Fibroblast of lung (primary cell): Measurements from ENCODE around the gene CSH2. TPM values are rescaled to one million over a fixed set of nuclear protein-coding genes. Genes with fewer than 3 reads are reported as not detected.
"Not testable (repeated sequence)": the region's sequence is repeated elsewhere in the genome, so short reads cannot be mapped to it uniquely, and the experiment has no call there.

Experiments used
- DNase-seq, 2 donors: peaks; one replicate each; pipeline versions ENCODE4 v3.0.0 to v3.0.0-alpha.2; 2010; ENCODE audit warnings: low read depth in 2 of 2
- H2AFZ ChIP-seq: 2 replicates; pipeline ENCODE4 v1.5.1; 2012; ENCODE audit warnings: low read length, control low read depth, inconsistent platforms
- H3K27ac ChIP-seq: 2 replicates; pipeline ENCODE4 v1.5.1; 2011; ENCODE audit warnings: low read length, control low read depth; ENCODE audit not compliant: insufficient read depth
- H3K27me3 ChIP-seq: 2 replicates; pipeline ENCODE4 v1.5.1; 2011; ENCODE audit warnings: mild to moderate bottlenecking, low read length; ENCODE audit not compliant: control insufficient read depth, insufficient read depth
- H3K36me3 ChIP-seq: 2 replicates; pipeline ENCODE4 v1.5.1; 2011; ENCODE audit warnings: low read length; ENCODE audit not compliant: control insufficient read depth, insufficient read depth
- H3K4me1 ChIP-seq: 2 replicates; pipeline ENCODE4 v1.5.1; 2011; ENCODE audit warnings: low read length; ENCODE audit not compliant: control insufficient read depth, insufficient read depth; ENCODE audit errors: extremely low read depth
- H3K4me2 ChIP-seq: 2 replicates; pipeline ENCODE4 v1.5.1; 2011; ENCODE audit warnings: low read length, control low read depth; ENCODE audit not compliant: insufficient read depth; ENCODE audit errors: extremely low read depth
- H3K4me3 ChIP-seq, 4 experiments: fragments of 200-600 bp in 1 of 4; sonication (generic) in 1 of 4; replicated peaks in 1 of 4; 2 replicates each; pipeline ENCODE4 v1.5.1; 2011 to 2016; ENCODE audit warnings: low read length in 4 of 4, low read depth in 3 of 4, mild to moderate bottlenecking in 3 of 4, control low read depth in 2 of 4, inconsistent platforms in 1 of 4, mixed read lengths in 1 of 4; ENCODE audit not compliant: insufficient read depth in 1 of 4; ENCODE audit errors: control extremely low read depth in 1 of 4
- H3K79me2 ChIP-seq: 2 replicates; pipeline ENCODE4 v1.5.1; 2012; ENCODE audit warnings: mild to moderate bottlenecking, low read length, inconsistent platforms; ENCODE audit not compliant: control insufficient read depth, insufficient read depth
- H3K9ac ChIP-seq: 2 replicates; pipeline ENCODE4 v1.5.1; 2011; ENCODE audit warnings: mild to moderate bottlenecking, low read length, control low read depth; ENCODE audit not compliant: insufficient read depth
- H3K9me3 ChIP-seq: 2 replicates; pipeline ENCODE4 v1.5.1; 2012; ENCODE audit warnings: low read depth, low read length; ENCODE audit not compliant: control insufficient read depth, insufficient read depth
- H4K20me1 ChIP-seq: 2 replicates; pipeline ENCODE4 v1.5.1; 2011; ENCODE audit warnings: low read length; ENCODE audit not compliant: control insufficient read depth, insufficient read depth; ENCODE audit errors: extremely low read depth
- CTCF ChIP-seq, 2 donors: IDR thresholded peaks in 1 of 2; conservative IDR thresholded peaks in 1 of 2; 1 replicate in 1 of 2; 2 replicates in 1 of 2; pipeline ENCODE4 v1.5.1; 2011 to 2012; ENCODE audit warnings: low read length in 2 of 2, control low read depth in 1 of 2, inconsistent platforms in 1 of 2, low read depth in 1 of 2, mild to moderate bottlenecking in 1 of 2
- EZH2 ChIP-seq: IDR thresholded peaks from 2 replicates; pipeline ENCODE4 v1.5.1; 2012; ENCODE audit warnings: low read length, control low read depth, mild to moderate bottlenecking; ENCODE audit errors: missing control alignments
- polyA plus RNA-seq, 2 donors: library from polyadenylated mRNA; depleted of rRNA in 1 of 2; stranded (reverse) in 1 of 2; unstranded in 1 of 2; fragments of >200 nt; gene quantifications; 2 replicates each; pipeline ENCODE4 v1.2.1, GENCODE V29; 2011 to 2012; ENCODE audit warnings: missing spikeins in 1 of 2
- total RNA-seq: library from RNA; depleted of rRNA; stranded (reverse); fragments of >200 nt; gene quantifications from 2 replicates; pipeline ENCODE4 v1.2.1, GENCODE V29; 2014

Gene CSH2
- total and polyA plus RNA-seq, 2 donors (not counting 1 experiment from before 2014, with no cell fraction given) = not detected

GRCh38 chr17:63869491-63870291 is 3.8 kb downstream of the CSH2 start:
- H3K4me2 ChIP-seq, H3K27ac ChIP-seq, H3K36me3 ChIP-seq, H3K4me1 ChIP-seq, H3K9ac ChIP-seq, H3K27me3 ChIP-seq, H2AFZ ChIP-seq, H3K4me3 ChIP-seq, H4K20me1 ChIP-seq, H3K79me2 ChIP-seq, H3K9me3 ChIP-seq: not testable (repeated sequence)
- TF ChIP-seq CTCF (conservative IDR thresholded peaks at IDR 0.05 in 1 of 2, IDR thresholded peaks at IDR 0.05 in 1 of 2; ENCODE audit: low read depth in 1 of 2, low read length in 2 of 2) = peak in 1 of 2 donors; percentile 8
- DNase-seq = peak in 1 of 2 donors; percentile 50

DNA sequence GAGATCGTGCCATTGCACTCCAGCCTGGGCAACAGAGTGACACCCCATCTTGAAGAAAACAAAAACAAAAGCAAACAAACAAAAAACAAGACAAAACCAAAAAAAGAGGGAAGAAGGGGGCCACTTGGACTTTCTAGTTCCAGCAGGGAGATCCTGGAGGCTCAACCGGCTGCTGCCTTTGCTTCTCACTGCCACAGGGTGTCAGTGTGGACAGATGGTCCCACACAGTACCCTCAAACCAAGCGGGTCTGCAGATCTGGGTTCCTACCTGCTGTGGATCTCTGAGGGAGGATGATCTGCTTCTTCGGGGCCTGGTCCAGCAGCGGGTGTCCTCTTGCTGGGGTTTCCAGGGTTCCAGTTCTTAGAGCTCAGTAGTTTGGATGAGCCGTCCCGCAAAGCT is 6.9 kb downstream of the CSH2 start:
- H3K9ac ChIP-seq, H3K4me1 ChIP-seq, H3K79me2 ChIP-seq, H3K36me3 ChIP-seq, H3K4me3 ChIP-seq, H3K27me3 ChIP-seq, H2AFZ ChIP-seq, H3K27ac ChIP-seq, H4K20me1 ChIP-seq, H3K9me3 ChIP-seq, DNase-seq, H3K4me2 ChIP-seq: not testable (repeated sequence)
- TF ChIP-seq CTCF (conservative IDR thresholded peaks at IDR 0.05 in 1 of 2, IDR thresholded peaks at IDR 0.05 in 1 of 2; ENCODE audit: low read depth in 1 of 2, low read length in 2 of 2) = peak; percentile 2 to 29

DNA sequence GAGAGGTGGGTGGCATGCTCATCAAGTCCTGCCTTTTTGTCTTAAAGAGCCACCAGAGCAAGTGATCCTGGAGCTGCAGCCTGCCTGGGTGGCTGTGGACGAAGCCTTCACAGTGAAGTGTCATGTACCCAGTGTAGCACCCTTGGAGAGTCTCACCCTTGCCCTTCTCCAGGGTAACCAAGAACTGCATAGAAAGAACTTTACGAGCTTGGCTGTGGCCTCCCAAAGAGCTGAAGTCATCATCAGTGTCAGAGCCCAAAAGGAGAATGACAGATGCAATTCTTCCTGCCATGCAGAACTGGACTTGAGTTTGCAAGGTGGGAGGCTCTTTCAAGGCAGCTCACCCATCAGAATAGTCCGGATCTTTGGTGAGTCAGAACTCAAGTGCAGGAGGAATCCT is 14.2 kb downstream of the CSH2 start:
- no peak for DNase-seq
- H3K4me3 ChIP-seq = no peak overlapping the region
- no peak overlapping the region for H2AFZ ChIP-seq
- H3K27me3 ChIP-seq = peaks cover 20% of the 10 kb centered on the region
- no peak for TF ChIP-seq EZH2
- H3K36me3 ChIP-seq = no peaks in the 10 kb centered on the region
- H3K4me2 ChIP-seq = no peak overlapping the region
- no peaks in the 10 kb centered on the region for H3K9me3 ChIP-seq
- no peaks in the 10 kb centered on the region for H4K20me1 ChIP-seq
- no peak overlapping the region for H3K27ac ChIP-seq
- no peaks in the 10 kb centered on the region for H3K4me1 ChIP-seq
- no peaks in the 10 kb centered on the region for H3K79me2 ChIP-seq
- no peak overlapping the region for H3K9ac ChIP-seq

DNA sequence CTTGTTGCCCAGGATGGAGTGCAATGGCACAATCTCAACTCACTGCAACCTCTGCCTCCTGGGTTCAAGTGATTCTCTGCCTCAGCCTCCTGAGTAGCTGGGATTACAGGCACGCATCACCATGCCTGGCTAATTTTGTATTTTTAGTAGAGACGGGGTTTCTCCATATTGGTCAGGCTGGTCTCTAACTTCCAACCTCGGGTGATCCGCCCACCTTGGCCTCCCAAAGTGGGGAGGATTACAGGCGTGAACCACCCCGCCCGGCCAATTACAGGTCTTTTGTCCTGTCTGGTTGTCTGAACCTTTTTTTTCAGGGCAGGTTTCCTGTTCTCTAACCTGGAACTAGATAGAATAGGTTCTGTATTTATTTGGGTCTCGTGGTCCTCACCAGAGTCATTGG is 17.1 kb downstream of the CSH2 start:
- H3K4me3 ChIP-seq, H4K20me1 ChIP-seq, H3K4me2 ChIP-seq, H3K79me2 ChIP-seq, H3K4me1 ChIP-seq, H3K36me3 ChIP-seq, H3K27ac ChIP-seq, H3K9ac ChIP-seq, DNase-seq, H2AFZ ChIP-seq, H3K9me3 ChIP-seq: not testable (repeated sequence)
- H3K27me3 ChIP-seq = peaks cover 20% of the 10 kb centered on the region
